Activated CD8-positive, alpha-beta memory T cell treated with anti-CD3 and anti-CD28 coated beads, Interleukin-2, amount 50 U/mL, for 1 hour (primary cell): ENCODE data around the gene PES1.
"Not testable (repeated sequence)": the region's sequence is repeated elsewhere in the genome, so short reads cannot be mapped to it uniquely, and the experiment has no call there.

ENCODE experiments used
- DNase-seq: peaks from one replicate; pipeline ENCODE4 v3.0.0-alpha.2; 2020; ENCODE audit errors: extremely low read depth

The PES1 gene

GRCh38 chr22:30591588-30592359 lies at the start of gene PES1:
Gene PES1 (minus strand): TSS chr22:30591910. CDS start chr22:30591833, 77 bp downstream.
- peak; percentile 93 for DNase-seq

GRCh38 chr22:30640839-30641430 lies 49.2 kb upstream of the PES1 start:
- DNase-seq = no peak

GRCh38 chr22:30640361-30640760 lies 48.7 kb upstream of the PES1 start:
- DNase-seq = no peak

GRCh38 chr22:30637701-30638114 lies 46.0 kb upstream of the PES1 start:
- no peak for DNase-seq

- no peak for DNase-seq
These were observed 44.7 kb upstream of the PES1 start for GRCh38 chr22:30636226-30637077.

- DNase-seq = peak; percentile 85
These were observed 43.8 kb upstream of the PES1 start, which contains the start of gene SLC35E4 for GRCh38 chr22:30635273-30636225. Gene SLC35E4 (plus strand): TSS chr22:30635781. CDS start chr22:30636451, 670 bp downstream.

GRCh38 chr22:30634471-30635233 lies 42.9 kb upstream of the PES1 start:
- peak; percentile 76 for DNase-seq

- not testable (repeated sequence) for DNase-seq
These were observed 39.8 kb upstream of the PES1 start for GRCh38 chr22:30631469-30631868.

GRCh38 chr22:30628491-30628890 lies 36.8 kb upstream of the PES1 start:
- DNase-seq = no peak

GRCh38 chr22:30627471-30627870 lies 35.8 kb upstream of the PES1 start:
- no peak for DNase-seq

GRCh38 chr22:30626413-30626812 lies 34.7 kb upstream of the PES1 start:
- DNase-seq = no peak

GRCh38 chr22:30619909-30620308 lies 28.2 kb upstream of the PES1 start:
- DNase-seq = not testable (repeated sequence)

- no peak for DNase-seq
These were observed 26.1 kb upstream of the PES1 start for GRCh38 chr22:30617819-30618218.

GRCh38 chr22:30615543-30615954 lies 23.8 kb upstream of the PES1 start:
- no peak for DNase-seq

GRCh38 chr22:30614879-30615278 lies 23.2 kb upstream of the PES1 start:
- DNase-seq = no peak

GRCh38 chr22:30614268-30614667 lies 22.6 kb upstream of the PES1 start:
- no peak for DNase-seq

GRCh38 chr22:30612789-30613188 lies 21.1 kb upstream of the PES1 start:
- no peak for DNase-seq

- no peak for DNase-seq
These were observed 19.5 kb upstream of the PES1 start for GRCh38 chr22:30611197-30611596.

- DNase-seq = no peak
These were observed 18.6 kb upstream of the PES1 start for GRCh38 chr22:30610299-30610698.
